Astrocyte (in vitro differentiated cells and primary cell): ENCODE measurements around the gene OCA2. TPM values are rescaled to one million over a fixed set of nuclear protein-coding genes. Genes with fewer than 3 reads are reported as not detected.

Source experiments
- DNase-seq: peaks from one replicate; pipeline ENCODE4 v3.0.0-alpha.2; 2010; ENCODE audit warnings: low read depth
- FAIRE-seq: peaks from 2 replicates; lab custom pipeline; 2011; peaks lifted over from hg19 to GRCh38; lab: Jason Lieb, UNC
- H2AFZ ChIP-seq: 2 replicates; pipeline ENCODE4 v1.6.0; 2012; ENCODE audit warnings: low read depth, low read length, inconsistent platforms
- H3K27ac ChIP-seq: 2 replicates; pipeline ENCODE4 v1.5.1; 2011; ENCODE audit warnings: low read depth, low read length, inconsistent platforms
- H3K27me3 ChIP-seq: 2 replicates; pipeline ENCODE4 v1.6.0; 2011; ENCODE audit warnings: low read length, inconsistent platforms; ENCODE audit not compliant: insufficient read depth
- H3K36me3 ChIP-seq: 2 replicates; pipeline ENCODE4 v1.5.1; 2011; ENCODE audit warnings: low read length, inconsistent platforms; ENCODE audit not compliant: insufficient read depth
- H3K4me1 ChIP-seq: 2 replicates; pipeline ENCODE4 v1.5.1; 2011; ENCODE audit warnings: low read length, inconsistent platforms; ENCODE audit not compliant: insufficient read depth
- H3K4me2 ChIP-seq: 2 replicates; pipeline ENCODE4 v1.6.0; 2012; ENCODE audit warnings: low read length, inconsistent platforms
- H3K4me3 ChIP-seq: 2 replicates; pipeline ENCODE4 v1.5.1; 2011; ENCODE audit warnings: low read depth, mild to moderate bottlenecking, low read length, inconsistent platforms; ENCODE audit not compliant: insufficient read depth
- H3K79me2 ChIP-seq: 2 replicates; pipeline ENCODE4 v1.6.0; 2012; ENCODE audit warnings: mild to moderate bottlenecking, low read length, inconsistent platforms; ENCODE audit not compliant: insufficient read depth
- H3K9ac ChIP-seq: 2 replicates; pipeline ENCODE4 v1.6.0; 2012; ENCODE audit warnings: mild to moderate bottlenecking, low read length, inconsistent platforms
- H3K9me3 ChIP-seq: 2 replicates; pipeline ENCODE4 v1.5.1; 2012; ENCODE audit warnings: low read depth, mild to moderate bottlenecking, low read length, inconsistent platforms; ENCODE audit not compliant: insufficient read depth
- H4K20me1 ChIP-seq: 2 replicates; pipeline ENCODE4 v1.6.0; 2012; ENCODE audit warnings: low read length, inconsistent platforms; ENCODE audit not compliant: insufficient read depth
- H3K27ac Mint-ChIP-seq: one replicate; pipeline ENCODE4 v1.8.0; 2021; ENCODE audit warnings: mild to moderate bottlenecking, mixed read lengths; ENCODE audit not compliant: unreplicated experiment
- H3K27me3 Mint-ChIP-seq: one replicate; pipeline ENCODE4 v1.8.0; 2021; ENCODE audit warnings: low read depth, mixed read lengths; ENCODE audit not compliant: unreplicated experiment
- H3K36me3 Mint-ChIP-seq: one replicate; pipeline ENCODE4 v1.8.0; 2021; ENCODE audit warnings: low read depth, mixed read lengths; ENCODE audit not compliant: unreplicated experiment
- H3K4me1 Mint-ChIP-seq: one replicate; pipeline ENCODE4 v1.8.0; 2021; ENCODE audit warnings: low read depth, mixed read lengths; ENCODE audit not compliant: unreplicated experiment
- H3K4me3 Mint-ChIP-seq: one replicate; pipeline ENCODE4 v1.8.0; 2021; ENCODE audit warnings: mild to moderate bottlenecking, moderate library complexity, mixed read lengths; ENCODE audit not compliant: unreplicated experiment
- H3K9me3 Mint-ChIP-seq: one replicate; pipeline ENCODE4 v1.8.0; 2021; ENCODE audit warnings: mild to moderate bottlenecking, mixed read lengths; ENCODE audit not compliant: unreplicated experiment
- EZH2 ChIP-seq: IDR thresholded peaks from 2 replicates; pipeline ENCODE4 v1.6.1; 2012; ENCODE audit warnings: mild to moderate bottlenecking, low read length, inconsistent platforms; ENCODE audit not compliant: insufficient read depth
- total RNA-seq: library from RNA; stranded (reverse); gene quantifications from 2 replicates; pipeline ENCODE4 v1.2.1, GENCODE V29; 2021
- TF ChIP-seq, protein P1 (sequence below): IDR thresholded peaks from 2 replicates; pipeline ENCODE4 v1.5.1; 2011; ENCODE audit warnings: low read depth, mild to moderate bottlenecking, inconsistent platforms, low read length, moderate library complexity; ENCODE audit not compliant: insufficient read depth

The OCA2 gene
- total RNA-seq, 1 donor from 2014 or later: 2.9 TPM

DNA sequence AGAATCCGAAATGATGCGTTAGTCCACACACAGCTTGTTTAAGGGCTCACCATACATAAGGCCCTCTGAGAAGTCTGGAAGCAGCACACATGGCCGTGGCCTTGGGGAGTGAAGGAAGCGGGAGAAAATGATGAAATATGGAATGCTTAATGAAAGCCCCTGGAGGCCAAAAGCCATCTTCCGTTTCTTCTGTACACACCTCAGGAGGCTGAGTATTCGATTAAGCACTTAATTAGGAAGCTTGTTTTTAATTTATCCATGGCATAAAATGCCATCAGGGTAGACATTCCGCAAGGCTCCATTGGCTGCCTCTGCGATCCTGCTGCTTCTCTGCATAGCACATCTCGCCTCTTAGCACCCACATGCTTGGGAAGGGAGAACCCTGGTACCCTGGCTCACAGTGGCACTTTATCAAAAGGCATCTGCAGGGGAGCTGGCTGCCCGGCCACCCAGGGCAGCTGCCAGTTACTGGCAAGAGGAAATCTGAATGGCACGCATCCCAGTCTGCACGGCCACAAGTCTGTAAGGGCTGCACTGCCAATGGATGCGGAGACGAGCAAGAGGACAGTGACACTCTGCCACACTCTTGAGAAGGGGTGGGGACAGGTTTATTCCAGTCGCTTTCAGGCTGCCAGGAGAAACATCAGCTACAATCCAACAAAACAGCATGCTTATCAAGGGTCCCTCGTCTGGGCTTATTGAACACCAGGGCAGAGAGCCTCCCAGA lies 356.2 kb downstream of the OCA2 start:
- Histone ChIP-seq H3K36me3 (no peaks in the 10 kb centered on the region), H3K79me2 (no peaks in the 10 kb centered on the region), H3K27ac (no peak overlapping the region), H3K9me3 (no peaks in the 10 kb centered on the region), H3K9ac (no peak overlapping the region), H4K20me1 (no peaks in the 10 kb centered on the region), H3K4me3 (no peak overlapping the region), H3K27me3 (no peaks in the 10 kb centered on the region), H2AFZ (no peak overlapping the region), H3K4me1 (peaks cover 25% of the 10 kb centered on the region), H3K4me2 (no peak overlapping the region)
- H3K27ac Mint-ChIP-seq: no peak overlapping the region
- H3K27me3 Mint-ChIP-seq: peaks cover 2% of the 10 kb centered on the region
- H3K4me1 Mint-ChIP-seq: peaks cover 23% of the 10 kb centered on the region
- no peak for DNase-seq
- H3K4me3 Mint-ChIP-seq: no peak overlapping the region
- no peak for FAIRE-seq
- peaks cover 4% of the 10 kb centered on the region for H3K9me3 Mint-ChIP-seq
- no peaks in the 10 kb centered on the region for H3K36me3 Mint-ChIP-seq
- TF ChIP-seq, protein P1, sequence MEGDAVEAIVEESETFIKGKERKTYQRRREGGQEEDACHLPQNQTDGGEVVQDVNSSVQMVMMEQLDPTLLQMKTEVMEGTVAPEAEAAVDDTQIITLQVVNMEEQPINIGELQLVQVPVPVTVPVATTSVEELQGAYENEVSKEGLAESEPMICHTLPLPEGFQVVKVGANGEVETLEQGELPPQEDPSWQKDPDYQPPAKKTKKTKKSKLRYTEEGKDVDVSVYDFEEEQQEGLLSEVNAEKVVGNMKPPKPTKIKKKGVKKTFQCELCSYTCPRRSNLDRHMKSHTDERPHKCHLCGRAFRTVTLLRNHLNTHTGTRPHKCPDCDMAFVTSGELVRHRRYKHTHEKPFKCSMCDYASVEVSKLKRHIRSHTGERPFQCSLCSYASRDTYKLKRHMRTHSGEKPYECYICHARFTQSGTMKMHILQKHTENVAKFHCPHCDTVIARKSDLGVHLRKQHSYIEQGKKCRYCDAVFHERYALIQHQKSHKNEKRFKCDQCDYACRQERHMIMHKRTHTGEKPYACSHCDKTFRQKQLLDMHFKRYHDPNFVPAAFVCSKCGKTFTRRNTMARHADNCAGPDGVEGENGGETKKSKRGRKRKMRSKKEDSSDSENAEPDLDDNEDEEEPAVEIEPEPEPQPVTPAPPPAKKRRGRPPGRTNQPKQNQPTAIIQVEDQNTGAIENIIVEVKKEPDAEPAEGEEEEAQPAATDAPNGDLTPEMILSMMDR: no peak
- no peak for TF ChIP-seq EZH2

DNA sequence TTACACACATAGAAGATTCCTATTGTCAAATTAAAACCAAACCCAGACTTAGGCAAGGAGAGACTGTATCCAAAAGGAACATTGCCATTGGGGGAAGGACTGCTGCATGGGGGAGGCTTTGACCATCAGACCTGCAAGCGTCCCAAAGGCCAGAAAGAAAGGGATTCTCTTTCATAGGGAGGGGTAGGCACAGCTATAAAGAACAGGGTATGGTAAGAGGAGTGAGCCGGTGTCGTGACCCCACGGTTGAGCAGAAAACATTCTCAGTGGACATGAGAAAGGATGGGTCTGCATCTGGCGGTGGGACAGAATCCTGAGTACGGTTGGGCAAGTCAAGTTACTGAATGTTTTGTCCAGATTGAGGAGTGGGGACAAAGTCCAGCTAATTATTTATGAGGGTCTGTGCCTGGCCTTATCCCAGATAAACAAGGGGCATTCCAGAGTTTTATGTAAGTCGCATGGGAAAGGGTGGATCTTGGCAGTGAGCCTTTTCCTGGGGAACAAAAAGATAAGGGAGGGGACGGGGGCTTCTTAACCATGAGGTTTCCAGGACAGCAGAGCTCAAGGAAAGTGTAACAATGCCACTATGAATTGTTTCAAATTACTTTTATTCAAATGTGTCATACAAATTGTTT lies 357.8 kb downstream of the OCA2 start:
- H3K4me1 Mint-ChIP-seq: peaks cover 17% of the 10 kb centered on the region
- no peak overlapping the region for H3K4me3 Mint-ChIP-seq

More for the DNA sequence above, 357.8 kb downstream of the OCA2 start:
- Mint-ChIP-seq H3K27me3 (peaks cover 2% of the 10 kb centered on the region), H3K27ac (no peak overlapping the region), H3K9me3 (peaks cover 2% of the 10 kb centered on the region), H3K36me3 (no peaks in the 10 kb centered on the region)
- Histone ChIP-seq H3K4me3 (no peak overlapping the region), H3K27ac (no peak overlapping the region), H3K9ac (no peak overlapping the region), H3K4me2 (no peak overlapping the region), H4K20me1 (no peaks in the 10 kb centered on the region), H3K4me1 (peaks cover 21% of the 10 kb centered on the region), H2AFZ (no peak overlapping the region), H3K27me3 (no peaks in the 10 kb centered on the region), H3K9me3 (no peaks in the 10 kb centered on the region), H3K79me2 (no peaks in the 10 kb centered on the region), H3K36me3 (no peaks in the 10 kb centered on the region)
- no peak for DNase-seq
- TF ChIP-seq, protein P1: no peak
- TF ChIP-seq EZH2: no peak
- FAIRE-seq: no peak
